H9 (cell line): ENCODE data around the gene FFAR1. TPM values are rescaled to one million over a fixed set of nuclear protein-coding genes. Genes with fewer than 3 reads are reported as not detected.

ENCODE experiments used
- DNase-seq: peaks from one replicate; pipeline ENCODE4 v3.0.0-alpha.2; 2017
- H2AFZ ChIP-seq: one replicate; pipeline ENCODE4 v1.6.1; 2013; ENCODE audit warnings: mild to moderate bottlenecking, low read length, control low read depth, moderate library complexity
- H2AK5ac ChIP-seq: 2 replicates; pipeline ENCODE4 v1.6.1; 2013; ENCODE audit warnings: low read length, control low read depth, mixed read lengths; ENCODE audit not compliant: insufficient read length
- H2BK120ac ChIP-seq: one replicate; pipeline ENCODE4 v1.6.1; 2013; ENCODE audit warnings: low read depth, mild to moderate bottlenecking, low read length, control low read depth, inconsistent platforms; ENCODE audit not compliant: poor library complexity, severe bottlenecking
- H2BK12ac ChIP-seq: 2 replicates; pipeline ENCODE4 v1.6.1; 2013; ENCODE audit warnings: low read length, control low read depth, mixed read lengths, low read depth; ENCODE audit not compliant: insufficient read length
- H2BK15ac ChIP-seq: 2 replicates; pipeline ENCODE4 v1.6.1; 2013; ENCODE audit warnings: low read depth, low read length, control low read depth
- H2BK20ac ChIP-seq: one replicate; pipeline ENCODE4 v1.6.1; 2013; ENCODE audit warnings: low read depth, mild to moderate bottlenecking, low read length, control low read depth, inconsistent platforms; ENCODE audit not compliant: poor library complexity, severe bottlenecking
- H2BK5ac ChIP-seq: 2 replicates; pipeline ENCODE4 v1.6.1; 2013; ENCODE audit warnings: low read length, control low read depth, mixed read lengths; ENCODE audit not compliant: insufficient read length
- H3K14ac ChIP-seq: 2 replicates; pipeline ENCODE4 v1.6.1; 2013; ENCODE audit warnings: low read length, control low read depth; ENCODE audit not compliant: insufficient read depth
- H3K18ac ChIP-seq: 2 replicates; pipeline ENCODE4 v1.6.1; 2013; ENCODE audit warnings: low read depth, mild to moderate bottlenecking, mixed read lengths, low read length, control low read depth; ENCODE audit not compliant: insufficient read length
- H3K23ac ChIP-seq: 2 replicates; pipeline ENCODE4 v1.6.1; 2013; ENCODE audit warnings: low read length, control low read depth, mixed read lengths, low read depth; ENCODE audit not compliant: insufficient read length
- H3K23me2 ChIP-seq: 2 replicates; pipeline ENCODE4 v1.6.1; 2013; ENCODE audit warnings: low read depth, mild to moderate bottlenecking, mixed read lengths, low read length, control low read depth; ENCODE audit not compliant: insufficient read length, poor library complexity, severe bottlenecking
- H3K27ac ChIP-seq: 2 replicates; pipeline ENCODE4 v1.5.1; 2013; ENCODE audit warnings: low read length, control low read depth, mixed read lengths, low read depth; ENCODE audit not compliant: insufficient read length
- H3K27me3 ChIP-seq: 2 replicates; pipeline ENCODE4 v1.6.1; 2013; ENCODE audit warnings: low read length, control low read depth, inconsistent platforms; ENCODE audit not compliant: insufficient read depth
- H3K4ac ChIP-seq: 2 replicates; pipeline ENCODE4 v1.6.1; 2013; ENCODE audit warnings: low read depth, mild to moderate bottlenecking, control low read depth, inconsistent platforms, low read length, moderate library complexity
- H3K4me1 ChIP-seq: 2 replicates; pipeline ENCODE4 v1.6.1; 2013; ENCODE audit warnings: low read length, control low read depth, inconsistent platforms; ENCODE audit not compliant: insufficient read depth
- H3K4me2 ChIP-seq: 2 replicates; pipeline ENCODE4 v1.6.1; 2013; ENCODE audit warnings: low read length, control low read depth, mixed read lengths; ENCODE audit not compliant: insufficient read length, insufficient read depth
- H3K56ac ChIP-seq: 2 replicates; pipeline ENCODE4 v1.6.1; 2013; ENCODE audit warnings: low read depth, mild to moderate bottlenecking, mixed read lengths, low read length, control low read depth; ENCODE audit not compliant: insufficient read length
- H3K79me1 ChIP-seq: 2 replicates; pipeline ENCODE4 v1.6.1; 2013; ENCODE audit warnings: low read depth, mild to moderate bottlenecking, moderate library complexity, low read length, control low read depth, inconsistent platforms; ENCODE audit not compliant: insufficient read depth, poor library complexity, severe bottlenecking
- H3K79me2 ChIP-seq: 2 replicates; pipeline ENCODE4 v1.6.1; 2013; ENCODE audit warnings: low read length, control low read depth, inconsistent platforms; ENCODE audit not compliant: insufficient read depth
- H3K9ac ChIP-seq: 2 replicates; pipeline ENCODE4 v1.6.1; 2013; ENCODE audit warnings: low read length, control low read depth, mixed read lengths; ENCODE audit not compliant: insufficient read length; ENCODE audit errors: extremely low read depth
- H3K9me3 ChIP-seq: one replicate; pipeline ENCODE4 v1.6.1; 2013; ENCODE audit warnings: low read depth, low read length, inconsistent platforms; ENCODE audit not compliant: control insufficient read depth
- H3T11ph ChIP-seq: one replicate; pipeline ENCODE4 v1.6.1; 2013; ENCODE audit warnings: mild to moderate bottlenecking, low read length, control low read depth, inconsistent platforms
- H4K20me1 ChIP-seq: one replicate; pipeline ENCODE4 v1.6.1; 2013; ENCODE audit not compliant: control insufficient read depth, insufficient read length, insufficient read depth
- H4K5ac ChIP-seq: 2 replicates; pipeline ENCODE4 v1.6.1; 2013; ENCODE audit warnings: low read depth, mild to moderate bottlenecking, mixed read lengths, low read length, control low read depth; ENCODE audit not compliant: insufficient read length
- H4K8ac ChIP-seq: replicated peaks from 2 replicates; pipeline ENCODE4 v1.6.1; 2013; ENCODE audit warnings: low read length, control low read depth, mixed read lengths, low read depth; ENCODE audit not compliant: insufficient read length
- H4K91ac ChIP-seq: 2 replicates; pipeline ENCODE4 v1.6.1; 2013; ENCODE audit warnings: low read depth, mild to moderate bottlenecking, moderate library complexity, mixed read lengths, low read length, control low read depth; ENCODE audit not compliant: insufficient read length
- H3K27ac Mint-ChIP-seq, 3 experiments: 2 replicates in 2 of 3; 3 replicates in 1 of 3; pipeline ENCODE4 v1.8.0; 2020 to 2021; ENCODE audit warnings: mixed read lengths in 3 of 3, mild to moderate bottlenecking in 1 of 3, moderate library complexity in 1 of 3
- H3K27me3 Mint-ChIP-seq: 2 replicates; pipeline ENCODE4 v1.8.0; 2021; ENCODE audit warnings: low read depth, mild to moderate bottlenecking, moderate library complexity, mixed read lengths
- H3K36me3 Mint-ChIP-seq, 3 experiments: 2 replicates in 2 of 3; 3 replicates in 1 of 3; pipeline ENCODE4 v1.8.0; 2020 to 2021; ENCODE audit warnings: low read depth in 3 of 3, mixed read lengths in 3 of 3; ENCODE audit not compliant: insufficient read depth in 1 of 3
- H3K4me1 Mint-ChIP-seq, 2 experiments: 2 replicates each; pipeline ENCODE4 v1.8.0; 2020; ENCODE audit warnings: mixed read lengths in 2 of 2
- H3K4me3 Mint-ChIP-seq, 2 experiments: 2 replicates in 1 of 2; 3 replicates in 1 of 2; pipeline ENCODE4 v1.8.0; 2020 to 2021; ENCODE audit warnings: mild to moderate bottlenecking in 2 of 2, mixed read lengths in 2 of 2, moderate library complexity in 1 of 2
- H3K9me3 Mint-ChIP-seq, 2 experiments: 2 replicates in 1 of 2; 3 replicates in 1 of 2; pipeline ENCODE4 v1.8.0; 2020; ENCODE audit warnings: mild to moderate bottlenecking in 2 of 2, mixed read lengths in 2 of 2, moderate library complexity in 1 of 2
- CTCF ChIP-seq: fragments of 200-600 bp; sonication (generic); conservative IDR thresholded peaks from 3 replicates; pipeline ENCODE4 v1.8.0; 2021; ENCODE audit warnings: antibody characterized with exemption, mild to moderate bottlenecking
- WGBS: extraction: QIAGEN DNeasy Blood & Tissue Kit; methylation state at CpG from one replicate; pipeline ENCODE4 v1.1.7; 2013; ENCODE audit warnings: missing lambda C conversion rate, low lambda C conversion rate, mixed read lengths; ENCODE audit not compliant: insufficient read length; ENCODE audit errors: extremely low coverage; 5-methylcytosine and 5-hydroxymethylcytosine counted together
- total RNA-seq: library from RNA; stranded (reverse); gene quantifications from 2 replicates; pipeline ENCODE4 v1.2.1, GENCODE V29; 2021

The FFAR1 gene
- total RNA-seq, 1 experiment from 2014 or later, result not detected

- no peak overlapping the region for H2BK15ac ChIP-seq
- no peak overlapping the region for H4K5ac ChIP-seq
- Mint-ChIP-seq H3K9me3 (no peaks in the 10 kb centered on the region), H3K27ac (no peak overlapping the region), H3K27me3 (peaks cover 1% of the 10 kb centered on the region; the same call in 1 of the 2 replicates), H3K36me3 (no peaks in the 10 kb centered on the region), H3K4me1 (peaks cover 0 to 5% of the 10 kb centered on the region in 2 experiments; a peak in 3 of 4 replicates), H3K4me3 (no peak overlapping the region)
- H3K9ac ChIP-seq, result no peak overlapping the region
- no peak overlapping the region for H2BK20ac ChIP-seq
- no peak overlapping the region for H2BK12ac ChIP-seq
- no peak overlapping the region for H3K56ac ChIP-seq
- H3K9me3 ChIP-seq, result no peaks in the 10 kb centered on the region
- no peaks in the 10 kb centered on the region for H3K79me1 ChIP-seq
- no peak overlapping the region for H3K27ac ChIP-seq
- H3K4me1 ChIP-seq, result no peaks in the 10 kb centered on the region
- H3K27me3 ChIP-seq, result no peaks in the 10 kb centered on the region
- H3K4ac ChIP-seq, result no peak overlapping the region
- no peak overlapping the region for H3K14ac ChIP-seq
- H4K8ac ChIP-seq, result no peak overlapping the region
- H2BK5ac ChIP-seq, result no peak overlapping the region
- no CpG with 5 or more reads among the region's 55 CpGs for WGBS
- H3K23ac ChIP-seq, result no peak overlapping the region
- no peaks in the 10 kb centered on the region for H3K23me2 ChIP-seq
- no peak for TF ChIP-seq CTCF
- H2AFZ ChIP-seq, result no peak overlapping the region
- H3T11ph ChIP-seq, result no peak overlapping the region
- peak; percentile 76 for DNase-seq
- no peaks in the 10 kb centered on the region for H4K20me1 ChIP-seq
- no peak overlapping the region for H3K18ac ChIP-seq
- no peak overlapping the region for H3K4me2 ChIP-seq
- no peak overlapping the region for H2AK5ac ChIP-seq
- H4K91ac ChIP-seq, result no peak overlapping the region
- H2BK120ac ChIP-seq, result no peak overlapping the region
- no peaks in the 10 kb centered on the region for H3K79me2 ChIP-seq
These were observed 48.0 kb upstream of the FFAR1 start for GRCh38 chr19:35299523-35300338.
